MM.1S (cell line): ENCODE measurements around the gene HIKESHI.

Source experiments
- DNase-seq: peaks from one replicate; pipeline ENCODE4 v3.0.0-alpha.2; 2015
- H2AFZ ChIP-seq: fragments of 300-600 bp; sonication (generic); 2 replicates; pipeline ENCODE4 v1.6.0; 2016; ENCODE audit warnings: antibody characterized with exemption, low read length
- H3F3A ChIP-seq: fragments of 300-600 bp; sonication (generic); 2 replicates; pipeline ENCODE4 v1.6.1; 2016; ENCODE audit warnings: mild to moderate bottlenecking, antibody characterized with exemption, low read length, moderate library complexity, mixed read lengths; ENCODE audit not compliant: insufficient read depth
- H3K27ac ChIP-seq: fragments of 300-600 bp; sonication (generic); 2 replicates; pipeline ENCODE4 v1.5.1; 2016; ENCODE audit warnings: mild to moderate bottlenecking, low read length
- H3K27me3 ChIP-seq: fragments of 300-600 bp; sonication (generic); replicated peaks from 2 replicates; pipeline ENCODE4 v1.6.0; 2016; ENCODE audit warnings: low read length; ENCODE audit not compliant: insufficient read depth
- H3K36me3 ChIP-seq: fragments of 300-600 bp; sonication (generic); replicated peaks from 2 replicates; pipeline ENCODE4 v1.6.1; 2016; ENCODE audit warnings: mild to moderate bottlenecking, low read length, mixed read lengths; ENCODE audit not compliant: insufficient read depth
- H3K4me1 ChIP-seq: fragments of 300-600 bp; sonication (generic); 2 replicates; pipeline ENCODE4 v1.6.1; 2016; ENCODE audit warnings: low read length, mixed read lengths
- H3K4me2 ChIP-seq: fragments of 300-600 bp; sonication (generic); 2 replicates; pipeline ENCODE4 v1.6.0; 2016; ENCODE audit warnings: low read depth, low read length
- H3K4me3 ChIP-seq: fragments of 300-600 bp; sonication (generic); 2 replicates; pipeline ENCODE4 v1.5.1; 2016; ENCODE audit warnings: low read length, mixed read lengths
- H3K79me2 ChIP-seq: fragments of 300-600 bp; sonication (generic); 2 replicates; pipeline ENCODE4 v1.6.1; 2016; ENCODE audit warnings: mixed run types, low read length, mixed read lengths
- H3K9ac ChIP-seq: fragments of 300-600 bp; sonication (generic); 2 replicates; pipeline ENCODE4 v1.6.1; 2016; ENCODE audit warnings: low read length, mixed read lengths
- H3K9me2 ChIP-seq: fragments of 300-600 bp; sonication (generic); replicated peaks from 2 replicates; pipeline ENCODE4 v1.6.1; 2016; ENCODE audit warnings: mild to moderate bottlenecking, low read length, mixed read lengths; ENCODE audit not compliant: insufficient read depth
- H3K9me3 ChIP-seq: fragments of 300-600 bp; sonication (generic); replicated peaks from 2 replicates; pipeline ENCODE4 v1.6.1; 2016; ENCODE audit warnings: mild to moderate bottlenecking, low read length, mixed read lengths; ENCODE audit not compliant: insufficient read depth
- H4K20me1 ChIP-seq: fragments of 300-600 bp; sonication (generic); 2 replicates; pipeline ENCODE4 v1.6.1; 2016; ENCODE audit warnings: mild to moderate bottlenecking, low read length, moderate library complexity, mixed read lengths; ENCODE audit not compliant: insufficient read depth
- EZH2 ChIP-seq: fragments of 300-600 bp; sonication (generic); optimal IDR thresholded peaks from 2 replicates; pipeline ENCODE3; 2017; ENCODE audit warnings: low read depth, mild to moderate bottlenecking, antibody characterized with exemption, low read length, mixed read lengths
- EZH2phosphoT487 ChIP-seq: fragments of 300-600 bp; sonication (generic); IDR thresholded peaks from 2 replicates; pipeline ENCODE4 v1.6.1; 2018; ENCODE audit warnings: antibody characterized with exemption, low read length
- TF ChIP-seq, protein P1 (sequence below): fragments of 300-600 bp; sonication (generic); IDR thresholded peaks from 2 replicates; pipeline ENCODE4 v1.5.1; 2016; ENCODE audit warnings: antibody characterized with exemption, low read length, mixed read lengths

HIKESHI gene

GRCh38 chr11:86380295-86381059 lies 78.4 kb downstream of the HIKESHI start:
- no peak for DNase-seq
- no peaks in the 10 kb centered on the region for H3K9me3 ChIP-seq
- no peaks in the 10 kb centered on the region for H3K27me3 ChIP-seq
- no peak overlapping the region for H2AFZ ChIP-seq
- no peaks in the 10 kb centered on the region for H3K79me2 ChIP-seq
- no peak overlapping the region for H3K4me2 ChIP-seq
- H3F3A ChIP-seq = no peaks in the 10 kb centered on the region
- H3K4me1 ChIP-seq = no peaks in the 10 kb centered on the region
- no peak overlapping the region for H3K9ac ChIP-seq
- H3K27ac ChIP-seq = no peak overlapping the region
- TF ChIP-seq, protein P1, sequence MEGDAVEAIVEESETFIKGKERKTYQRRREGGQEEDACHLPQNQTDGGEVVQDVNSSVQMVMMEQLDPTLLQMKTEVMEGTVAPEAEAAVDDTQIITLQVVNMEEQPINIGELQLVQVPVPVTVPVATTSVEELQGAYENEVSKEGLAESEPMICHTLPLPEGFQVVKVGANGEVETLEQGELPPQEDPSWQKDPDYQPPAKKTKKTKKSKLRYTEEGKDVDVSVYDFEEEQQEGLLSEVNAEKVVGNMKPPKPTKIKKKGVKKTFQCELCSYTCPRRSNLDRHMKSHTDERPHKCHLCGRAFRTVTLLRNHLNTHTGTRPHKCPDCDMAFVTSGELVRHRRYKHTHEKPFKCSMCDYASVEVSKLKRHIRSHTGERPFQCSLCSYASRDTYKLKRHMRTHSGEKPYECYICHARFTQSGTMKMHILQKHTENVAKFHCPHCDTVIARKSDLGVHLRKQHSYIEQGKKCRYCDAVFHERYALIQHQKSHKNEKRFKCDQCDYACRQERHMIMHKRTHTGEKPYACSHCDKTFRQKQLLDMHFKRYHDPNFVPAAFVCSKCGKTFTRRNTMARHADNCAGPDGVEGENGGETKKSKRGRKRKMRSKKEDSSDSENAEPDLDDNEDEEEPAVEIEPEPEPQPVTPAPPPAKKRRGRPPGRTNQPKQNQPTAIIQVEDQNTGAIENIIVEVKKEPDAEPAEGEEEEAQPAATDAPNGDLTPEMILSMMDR = no peak
- TF ChIP-seq EZH2phosphoT487 (no peak), EZH2 (no peak)
- no peak overlapping the region for H3K4me3 ChIP-seq
- no peaks in the 10 kb centered on the region for H3K9me2 ChIP-seq
- H4K20me1 ChIP-seq = no peaks in the 10 kb centered on the region
- no peaks in the 10 kb centered on the region for H3K36me3 ChIP-seq

- Histone ChIP-seq H3K4me2 (no peak overlapping the region), H3K36me3 (no peaks in the 10 kb centered on the region), H2AFZ (no peak overlapping the region), H3K27me3 (no peaks in the 10 kb centered on the region), H3K27ac (no peak overlapping the region), H4K20me1 (no peaks in the 10 kb centered on the region), H3K79me2 (no peaks in the 10 kb centered on the region), H3K9me2 (no peaks in the 10 kb centered on the region), H3K9me3 (no peaks in the 10 kb centered on the region), H3K4me3 (no peak overlapping the region), H3K4me1 (no peaks in the 10 kb centered on the region), H3F3A (no peaks in the 10 kb centered on the region), H3K9ac (no peak overlapping the region)
- TF ChIP-seq EZH2 = no peak
- TF ChIP-seq, protein P1 = no peak
- TF ChIP-seq EZH2phosphoT487 = no peak
- DNase-seq = no peak
Observed at GRCh38 chr11:86383041-86383955, 81.3 kb downstream of the HIKESHI start.

DNA sequence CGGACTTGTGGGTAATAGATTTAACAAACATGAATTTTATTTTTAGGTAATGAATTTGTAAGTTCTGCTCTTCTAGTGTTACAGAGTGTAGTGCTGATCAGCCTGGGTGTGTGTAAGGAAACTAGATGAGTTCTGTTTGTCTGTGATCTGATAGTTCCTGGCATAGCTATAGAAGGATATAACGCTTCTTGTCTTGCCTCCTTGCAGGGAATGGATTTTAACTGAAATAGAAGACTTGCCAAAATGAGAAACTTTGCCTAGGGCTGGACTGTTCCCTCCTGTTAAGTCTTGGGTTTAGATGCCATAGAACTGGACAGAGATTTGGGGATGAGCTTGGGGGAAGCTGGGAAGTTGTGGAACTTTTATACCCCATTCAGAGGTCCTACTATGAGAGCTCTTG lies 84.2 kb downstream of the HIKESHI start:
- TF ChIP-seq EZH2 (no peak), EZH2phosphoT487 (no peak)
- TF ChIP-seq, protein P1 = no peak
- H3K4me2 ChIP-seq = no peak overlapping the region
- H3K27me3 ChIP-seq = no peaks in the 10 kb centered on the region
- H3K9me3 ChIP-seq = no peaks in the 10 kb centered on the region
- H2AFZ ChIP-seq = no peak overlapping the region
- no peak overlapping the region for H3K9ac ChIP-seq
- H3K36me3 ChIP-seq = no peaks in the 10 kb centered on the region
- H4K20me1 ChIP-seq = no peaks in the 10 kb centered on the region
- no peaks in the 10 kb centered on the region for H3K79me2 ChIP-seq
- H3K4me3 ChIP-seq = no peak overlapping the region
- H3K4me1 ChIP-seq = no peaks in the 10 kb centered on the region
- H3K27ac ChIP-seq = no peak overlapping the region
- no peaks in the 10 kb centered on the region for H3K9me2 ChIP-seq
- no peak for DNase-seq
- no peaks in the 10 kb centered on the region for H3F3A ChIP-seq
